ENCODE results near the gene CHTOP.

Gene CHTOP

GRCh38 chr1:153608089-153608682 lies 25.7 kb upstream of the CHTOP start:
- no peak for TF ChIP-seq CTCF (IDR thresholded peaks at IDR 0.05; ENCODE audit: low read depth, low read length, missing control alignments)
- DNase-seq (ENCODE audit: low read depth) = no peak
- H3K4me3 ChIP-seq (ENCODE audit: low read depth, low read length) = no peak overlapping the region

GRCh38 chr1:153608742-153609584 lies 24.9 kb upstream of the CHTOP start:
- no peak overlapping the region for H3K4me3 ChIP-seq (ENCODE audit: low read depth, low read length)
- DNase-seq (ENCODE audit: low read depth) = no peak
- no peak for TF ChIP-seq CTCF (IDR thresholded peaks at IDR 0.05; ENCODE audit: low read depth, low read length, missing control alignments)

GRCh38 chr1:153609585-153609907 lies 24.3 kb upstream of the CHTOP start:
- DNase-seq (ENCODE audit: low read depth) = no peak
- no peak overlapping the region for H3K4me3 ChIP-seq (ENCODE audit: low read depth, low read length)
- TF ChIP-seq CTCF (IDR thresholded peaks at IDR 0.05; ENCODE audit: low read depth, low read length, missing control alignments) = no peak

GRCh38 chr1:153610334-153610733 lies 23.5 kb upstream of the CHTOP start:
- DNase-seq (ENCODE audit: low read depth) = no peak
- no peak for TF ChIP-seq CTCF (IDR thresholded peaks at IDR 0.05; ENCODE audit: low read depth, low read length, missing control alignments)
- H3K4me3 ChIP-seq (ENCODE audit: low read depth, low read length) = no peak overlapping the region

GRCh38 chr1:153610811-153611301 lies 23.0 kb upstream of the CHTOP start:
- TF ChIP-seq CTCF (IDR thresholded peaks at IDR 0.05; ENCODE audit: low read depth, low read length, missing control alignments) = no peak
- no peak overlapping the region for H3K4me3 ChIP-seq (ENCODE audit: low read depth, low read length)
- DNase-seq (ENCODE audit: low read depth) = no peak

GRCh38 chr1:153611356-153611755 lies 22.5 kb upstream of the CHTOP start:
- no peak for DNase-seq (ENCODE audit: low read depth)
- no peak for TF ChIP-seq CTCF (IDR thresholded peaks at IDR 0.05; ENCODE audit: low read depth, low read length, missing control alignments)
- no peak overlapping the region for H3K4me3 ChIP-seq (ENCODE audit: low read depth, low read length)

All from GM12864 (cell line).